Suprapubic skin (tissue), 4 donors: Measurements from ENCODE around the gene NKX1-2.

Experiments
- EP300 ChIP-seq: sonication (generic); formaldehyde crosslinking; IDR thresholded peaks from one replicate; pipeline ENCODE4 v1.6.1; 2017; ENCODE audit warnings: antibody characterized with exemption
- POLR2AphosphoS5 ChIP-seq, 3 donors: sonication (generic); formaldehyde crosslinking; IDR thresholded peaks; one replicate each; pipeline ENCODE4 v1.6.1; 2017; ENCODE audit warnings: antibody characterized with exemption in 3 of 3
- TF ChIP-seq, protein P1 (sequence below), 2 donors: fragments of 200-600 bp in 1 of 2; fragments of 450-650 bp in 1 of 2; sonication (generic) in 1 of 2; IDR thresholded peaks; one replicate each; pipeline ENCODE4 v1.5.1; 2016 to 2019; ENCODE audit warnings: antibody characterized with exemption in 2 of 2, mild to moderate bottlenecking in 1 of 2, moderate library complexity in 1 of 2

DNA sequence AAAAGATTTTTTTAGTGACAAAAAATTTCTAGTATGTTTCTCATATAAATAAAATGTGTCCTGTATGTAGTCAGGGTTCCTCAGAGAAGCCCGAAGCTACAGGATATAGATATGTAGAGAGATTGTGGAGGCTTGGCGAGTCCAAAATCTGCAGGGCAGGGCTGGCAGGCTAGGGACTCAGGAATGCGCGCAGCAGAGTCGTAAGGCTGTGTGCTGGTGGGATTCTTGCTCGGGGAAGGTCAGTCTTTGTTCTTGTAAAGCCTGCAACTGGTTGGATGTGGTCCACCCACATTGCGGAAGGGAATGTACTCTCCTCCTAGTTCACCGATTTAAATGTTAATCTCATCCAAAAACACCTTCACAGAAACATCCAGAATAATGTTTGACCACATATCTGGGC lies 42.4 kb upstream of the NKX1-2 start:
- TF ChIP-seq, protein P1, sequence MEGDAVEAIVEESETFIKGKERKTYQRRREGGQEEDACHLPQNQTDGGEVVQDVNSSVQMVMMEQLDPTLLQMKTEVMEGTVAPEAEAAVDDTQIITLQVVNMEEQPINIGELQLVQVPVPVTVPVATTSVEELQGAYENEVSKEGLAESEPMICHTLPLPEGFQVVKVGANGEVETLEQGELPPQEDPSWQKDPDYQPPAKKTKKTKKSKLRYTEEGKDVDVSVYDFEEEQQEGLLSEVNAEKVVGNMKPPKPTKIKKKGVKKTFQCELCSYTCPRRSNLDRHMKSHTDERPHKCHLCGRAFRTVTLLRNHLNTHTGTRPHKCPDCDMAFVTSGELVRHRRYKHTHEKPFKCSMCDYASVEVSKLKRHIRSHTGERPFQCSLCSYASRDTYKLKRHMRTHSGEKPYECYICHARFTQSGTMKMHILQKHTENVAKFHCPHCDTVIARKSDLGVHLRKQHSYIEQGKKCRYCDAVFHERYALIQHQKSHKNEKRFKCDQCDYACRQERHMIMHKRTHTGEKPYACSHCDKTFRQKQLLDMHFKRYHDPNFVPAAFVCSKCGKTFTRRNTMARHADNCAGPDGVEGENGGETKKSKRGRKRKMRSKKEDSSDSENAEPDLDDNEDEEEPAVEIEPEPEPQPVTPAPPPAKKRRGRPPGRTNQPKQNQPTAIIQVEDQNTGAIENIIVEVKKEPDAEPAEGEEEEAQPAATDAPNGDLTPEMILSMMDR (IDR thresholded peaks at IDR 0.05): no peak
- TF ChIP-seq POLR2AphosphoS5 (IDR thresholded peaks at IDR 0.05) (no peak), EP300 (no peak)
